ENCODE data around the gene TBXA2R.

- TF ChIP-seq POLR2A (IDR thresholded peaks at IDR 0.05; ENCODE audit: low read depth, low read length) (no peak), CTCF (IDR thresholded peaks at IDR 0.05; ENCODE audit: extremely low read depth in 1 of 2, insufficient read depth in 1 of 2, low read depth in 1 of 2, low read length in 2 of 2) (no peak), EZH2 (IDR thresholded peaks at IDR 0.05; ENCODE audit: borderline replicate concordance, low read depth, low read length, severe bottlenecking) (no peak), POLR2AphosphoS5 (IDR thresholded peaks at IDR 0.05; ENCODE audit: insufficient read depth, low read depth, low read length) (no peak), FOS (IDR thresholded peaks at IDR 0.05; ENCODE audit: borderline replicate concordance, insufficient read depth, low read length) (no peak), JUN (IDR thresholded peaks at IDR 0.05; ENCODE audit: borderline replicate concordance, insufficient read depth, insufficient read length, low read depth) (no peak)
These were observed 25.4 kb upstream of the TBXA2R start for GRCh38 chr19:3632098-3632497.

Measured in endothelial cell of umbilical vein (primary cell).